C4-2B (cell line): ENCODE results near the gene RNU1-3.
"Not testable (repeated sequence)": the region's sequence is repeated elsewhere in the genome, so short reads cannot be mapped to it uniquely, and the experiment has no call there.

Experiments used
- H3K27ac ChIP-seq: fragments of 450-650 bp; 2 replicates; pipeline ENCODE4 v1.5.1; 2017
- CTCF ChIP-seq: fragments of 450-650 bp; conservative IDR thresholded peaks from 2 replicates; pipeline ENCODE4 v1.5.1; 2017; ENCODE audit warnings: mild to moderate bottlenecking
- ZFX ChIP-seq: fragments of 450-650 bp; IDR thresholded peaks from 2 replicates; pipeline ENCODE4 v1.6.1; 2017

RNU1-3 gene

GRCh38 chr1:16677552-16678431 lies 11.0 kb upstream of the RNU1-3 start:
- H3K27ac ChIP-seq, result no peak overlapping the region
- TF ChIP-seq CTCF (no peak), ZFX (no peak)

- H3K27ac ChIP-seq, result not testable (repeated sequence)
Measured at GRCh38 chr1:16676661-16677523, 10.1 kb upstream of the RNU1-3 start.

GRCh38 chr1:16675118-16675510 lies 8.4 kb upstream of the RNU1-3 start:
- not testable (repeated sequence) for H3K27ac ChIP-seq

- not testable (repeated sequence) for H3K27ac ChIP-seq
Measured at GRCh38 chr1:16673976-16674375, 7.2 kb upstream of the RNU1-3 start.

GRCh38 chr1:16665836-16666235 lies 912 bp downstream of the RNU1-3 start:
- H3K27ac ChIP-seq, result not testable (repeated sequence)

- H3K27ac ChIP-seq, result not testable (repeated sequence)
Measured at GRCh38 chr1:16658234-16658633, 8.5 kb downstream of the RNU1-3 start.

GRCh38 chr1:16656981-16657683 lies 9.6 kb downstream of the RNU1-3 start:
- H3K27ac ChIP-seq, result not testable (repeated sequence)

GRCh38 chr1:16656574-16656973 lies 10.2 kb downstream of the RNU1-3 start:
- not testable (repeated sequence) for H3K27ac ChIP-seq

- not testable (repeated sequence) for H3K27ac ChIP-seq
Measured at GRCh38 chr1:16651560-16651959, 15.2 kb downstream of the RNU1-3 start.

GRCh38 chr1:16649960-16650359 lies 16.8 kb downstream of the RNU1-3 start:
- H3K27ac ChIP-seq, result not testable (repeated sequence)

GRCh38 chr1:16649390-16649789 lies 17.4 kb downstream of the RNU1-3 start:
- not testable (repeated sequence) for H3K27ac ChIP-seq

GRCh38 chr1:16648756-16649155 lies 18.0 kb downstream of the RNU1-3 start:
- H3K27ac ChIP-seq, result not testable (repeated sequence)

- not testable (repeated sequence) for H3K27ac ChIP-seq
Measured at GRCh38 chr1:16648250-16648649, 18.5 kb downstream of the RNU1-3 start.

GRCh38 chr1:16647179-16648176 lies 19.3 kb downstream of the RNU1-3 start:
- not testable (repeated sequence) for H3K27ac ChIP-seq

- not testable (repeated sequence) for H3K27ac ChIP-seq
Measured at GRCh38 chr1:16646716-16647115, 20.0 kb downstream of the RNU1-3 start.

- H3K27ac ChIP-seq, result not testable (repeated sequence)
Measured at GRCh38 chr1:16646061-16646664, 20.6 kb downstream of the RNU1-3 start.

- peak overlapping the region; percentile 82 for H3K27ac ChIP-seq
Measured at GRCh38 chr1:16645271-16646060, 21.3 kb downstream of the RNU1-3 start.
